Adipocyte (in vitro differentiated cells): ENCODE data around the gene HP1BP3.

ENCODE experiments used
- DNase-seq: peaks from one replicate; pipeline ENCODE4 v3.0.0-alpha.2; 2015; ENCODE audit warnings: low read depth
- H3K27me3 ChIP-seq: replicated peaks from 2 replicates; pipeline ENCODE4 v1.7.0; 2013; ENCODE audit warnings: mild to moderate bottlenecking, low read length, moderate library complexity; ENCODE audit not compliant: control insufficient read depth, insufficient read depth
- H3K36me3 ChIP-seq: 2 replicates; pipeline ENCODE4 v1.7.0; 2013; ENCODE audit warnings: low read length, mild to moderate bottlenecking, moderate library complexity; ENCODE audit not compliant: control insufficient read depth, insufficient read depth, severe bottlenecking
- H3K4me1 ChIP-seq: 2 replicates; pipeline ENCODE4 v1.7.0; 2013; ENCODE audit warnings: mild to moderate bottlenecking, low read length, moderate library complexity; ENCODE audit not compliant: control insufficient read depth, insufficient read depth
- H3K4me3 ChIP-seq: 2 replicates; pipeline ENCODE4 v1.7.0; 2013; ENCODE audit warnings: mild to moderate bottlenecking, low read length, moderate library complexity
- H3K9ac ChIP-seq: 2 replicates; pipeline ENCODE4 v1.7.0; 2013; ENCODE audit warnings: mild to moderate bottlenecking, low read length, moderate library complexity
- H3K9me3 ChIP-seq: 2 replicates; pipeline ENCODE4 v1.7.0; 2013; ENCODE audit warnings: mild to moderate bottlenecking, low read length, moderate library complexity; ENCODE audit not compliant: control insufficient read depth

HP1BP3 gene

DNA sequence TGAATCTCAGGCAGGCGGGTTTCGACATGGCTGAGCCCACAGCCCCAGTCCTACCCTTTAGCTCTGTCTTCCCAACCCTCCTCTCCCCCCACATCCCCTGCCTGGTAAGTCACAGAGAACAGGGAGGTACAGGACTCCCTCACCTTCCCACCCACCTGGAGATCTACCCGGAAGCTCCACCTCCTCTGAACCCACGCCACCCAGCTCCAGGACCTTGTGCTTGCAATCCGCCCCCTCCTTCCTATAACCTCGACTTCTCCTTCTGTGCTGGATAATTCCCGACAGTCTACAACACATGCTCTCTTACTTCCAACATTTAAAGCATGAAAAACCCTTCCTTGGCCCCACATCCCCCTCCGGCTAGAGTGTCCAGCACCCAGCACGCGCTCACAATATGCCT lies 91.6 kb downstream of the HP1BP3 start:
- no peak for DNase-seq
- H3K4me3 ChIP-seq: no peak overlapping the region
- H3K4me1 ChIP-seq: peaks cover 14% of the 10 kb centered on the region
- no peaks in the 10 kb centered on the region for H3K36me3 ChIP-seq
- H3K27me3 ChIP-seq: peaks cover 9% of the 10 kb centered on the region
- H3K9ac ChIP-seq: no peak overlapping the region
- no peaks in the 10 kb centered on the region for H3K9me3 ChIP-seq

DNA sequence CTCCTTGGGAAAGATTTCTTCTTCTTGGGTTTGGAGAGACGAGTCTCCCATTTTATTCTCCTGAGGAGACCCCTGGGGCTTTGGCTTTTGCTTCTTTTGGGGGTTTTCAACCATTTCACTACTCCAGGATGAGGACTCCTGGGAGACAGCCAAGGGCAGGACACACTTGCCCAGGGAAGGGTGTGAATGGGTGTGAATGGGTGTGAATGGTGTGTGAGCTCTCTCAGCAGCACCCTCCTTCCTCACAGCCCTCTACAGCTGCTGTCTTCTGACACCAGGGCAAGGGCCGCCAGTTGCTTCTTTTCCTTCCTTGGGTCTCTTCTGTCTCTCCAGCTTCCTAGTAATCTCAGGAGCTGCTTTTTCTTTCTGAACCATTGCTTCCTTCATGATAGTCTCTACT lies 93.5 kb downstream of the HP1BP3 start:
- Histone ChIP-seq H3K4me1 (peaks cover 13% of the 10 kb centered on the region), H3K4me3 (no peak overlapping the region), H3K9me3 (no peaks in the 10 kb centered on the region), H3K36me3 (no peaks in the 10 kb centered on the region), H3K9ac (no peak overlapping the region), H3K27me3 (peaks cover 9% of the 10 kb centered on the region)
- DNase-seq: no peak
